ENCODE results near the gene MPP2.

DNA sequence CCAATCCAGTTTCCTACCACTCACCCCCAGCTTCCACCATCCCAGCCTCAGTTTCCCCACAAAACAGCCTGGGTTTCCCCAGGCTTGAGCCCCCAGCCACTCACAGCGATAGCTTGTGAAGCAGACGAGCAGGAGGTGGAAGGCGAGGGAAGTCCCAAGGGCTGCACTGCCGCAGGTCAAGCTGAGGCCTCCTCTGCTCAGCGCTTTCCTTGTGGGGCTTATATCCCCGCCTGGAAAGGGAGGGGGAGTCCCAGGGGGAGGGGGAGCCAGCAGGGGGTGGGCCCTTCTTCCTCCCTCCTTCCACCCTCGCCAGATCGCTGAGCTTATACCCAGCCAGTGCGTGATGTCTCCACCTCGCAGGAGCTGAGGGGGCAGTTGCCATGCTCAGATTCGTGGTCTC, 46.4 kb upstream of the MPP2 start, which contains the start of gene PYY:
- TF ChIP-seq EZH2phosphoT487 (IDR thresholded peaks at IDR 0.05; ENCODE audit: low read depth) = no peak
- no peak for TF ChIP-seq CTCF (IDR thresholded peaks at IDR 0.05; ENCODE audit: low read depth, low read length)

All from OCI-LY3 (cell line).